NCI-H446 (cell line): ENCODE data around the gene CACNA2D3.

Source experiments
- DNase-seq, 2 experiments: peaks; one replicate each; lab custom pipeline; 2025; lab: John Stamatoyannopoulos, UW

CACNA2D3 gene

GRCh38 chr3:54171509-54171908, 49.2 kb downstream of the CACNA2D3 start:
- DNase-seq = no peak

DNA sequence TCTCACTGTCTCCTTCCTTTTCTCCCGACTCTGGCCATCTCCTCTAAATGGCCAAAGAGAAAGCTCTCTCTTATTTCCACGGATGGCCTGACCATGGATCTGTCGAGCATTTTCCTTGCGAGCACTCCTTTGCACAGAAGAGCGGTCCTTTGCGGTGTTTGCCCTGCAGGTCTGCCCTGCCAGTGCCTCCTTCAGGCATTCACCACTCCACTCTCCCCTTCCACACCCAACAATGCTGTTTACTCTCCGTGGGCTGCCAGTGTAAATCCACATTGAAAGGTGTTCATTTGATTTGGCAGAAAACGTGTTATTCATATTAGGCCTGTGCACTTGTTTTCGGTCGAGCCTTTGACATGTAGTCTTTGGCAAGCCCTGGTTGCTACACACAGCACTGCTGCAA, 49.6 kb downstream of the CACNA2D3 start:
- DNase-seq = no peak

GRCh38 chr3:54173371-54173770, 51.0 kb downstream of the CACNA2D3 start:
- no peak for DNase-seq

- DNase-seq = no peak
Measured at GRCh38 chr3:54176106-54176505, 53.8 kb downstream of the CACNA2D3 start.

GRCh38 chr3:54177816-54178215, 55.5 kb downstream of the CACNA2D3 start:
- no peak for DNase-seq

DNA sequence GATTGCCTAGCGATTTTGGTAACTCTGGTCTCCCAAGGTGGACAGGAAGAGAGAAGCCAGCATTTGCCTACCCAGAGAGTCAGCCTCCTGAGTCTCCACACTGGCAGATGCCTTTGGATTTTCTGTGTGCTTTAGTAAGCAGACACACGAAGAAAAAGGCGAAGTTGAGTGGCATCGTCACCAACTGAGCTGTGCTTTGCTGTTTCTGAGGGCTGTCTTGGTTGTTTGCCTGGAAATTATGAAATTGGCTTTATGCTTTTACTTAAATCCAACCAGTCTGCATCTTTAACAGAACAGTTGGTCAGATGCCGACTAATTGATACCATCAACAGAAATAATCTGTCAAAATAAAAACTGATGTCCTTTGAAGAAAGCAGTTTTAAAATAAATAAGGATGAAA, 56.0 kb downstream of the CACNA2D3 start:
- DNase-seq = no peak

- DNase-seq = no peak
Measured at GRCh38 chr3:54180921-54181320, 58.6 kb downstream of the CACNA2D3 start.

DNA sequence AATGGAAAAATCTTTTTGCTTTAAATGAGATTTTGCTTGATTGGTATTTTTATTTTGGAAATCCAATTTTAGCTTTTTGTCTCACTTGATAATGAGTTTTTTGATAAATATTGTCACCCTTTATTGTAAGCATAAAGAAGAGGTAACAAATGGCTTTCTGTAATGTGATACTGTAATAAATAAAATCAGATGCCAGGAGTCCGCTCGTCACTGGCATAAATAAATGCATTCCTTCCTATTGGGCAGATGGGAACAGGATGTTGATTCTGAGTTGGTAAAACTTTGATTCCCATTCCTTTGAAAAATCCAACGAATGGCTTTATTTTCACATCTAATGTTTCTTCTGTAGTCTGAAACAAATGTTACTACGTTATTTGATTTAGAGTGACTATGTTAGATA, 59.9 kb downstream of the CACNA2D3 start:
- DNase-seq = no peak

DNA sequence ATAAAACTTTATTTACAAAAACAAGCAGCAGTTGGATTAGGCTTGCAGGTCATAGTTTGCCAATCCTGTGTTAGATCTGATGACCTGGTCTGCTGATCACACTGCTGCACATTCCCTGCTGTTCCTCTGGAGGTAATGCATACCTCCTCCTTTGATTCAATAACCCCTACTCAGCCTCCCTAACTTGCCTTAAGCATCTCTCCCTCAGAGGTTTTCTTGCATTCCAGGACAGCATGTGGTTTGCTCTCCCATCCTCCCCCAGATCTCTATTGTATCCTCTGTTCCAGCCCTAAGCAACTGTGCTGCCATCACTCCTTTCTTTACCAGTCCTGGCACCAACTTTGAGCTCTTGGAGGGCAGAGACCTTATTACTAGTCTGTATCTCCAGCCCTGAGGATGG, 63.4 kb downstream of the CACNA2D3 start:
- no peak for DNase-seq

- DNase-seq = no peak
Measured at GRCh38 chr3:54188176-54188791, 65.9 kb downstream of the CACNA2D3 start.

DNA sequence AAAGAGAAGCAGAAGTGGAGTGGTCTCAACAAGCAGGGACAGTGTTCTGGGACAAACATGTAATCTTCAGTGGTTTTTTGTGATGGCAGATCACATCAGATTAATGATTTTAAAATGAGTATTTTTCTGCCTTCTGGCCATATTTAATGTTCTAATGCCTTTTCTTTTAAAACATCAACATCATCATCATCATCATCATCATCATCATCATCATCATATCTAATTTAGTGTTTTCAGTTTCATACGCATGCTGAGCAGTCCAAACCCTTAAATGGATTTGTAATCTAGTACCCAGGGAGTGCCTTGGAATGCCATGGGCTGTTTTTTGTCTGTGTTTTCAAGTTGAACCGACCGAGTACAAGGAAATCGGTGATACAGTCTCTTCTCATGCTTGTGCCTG, 68.9 kb downstream of the CACNA2D3 start:
- DNase-seq = no peak

DNA sequence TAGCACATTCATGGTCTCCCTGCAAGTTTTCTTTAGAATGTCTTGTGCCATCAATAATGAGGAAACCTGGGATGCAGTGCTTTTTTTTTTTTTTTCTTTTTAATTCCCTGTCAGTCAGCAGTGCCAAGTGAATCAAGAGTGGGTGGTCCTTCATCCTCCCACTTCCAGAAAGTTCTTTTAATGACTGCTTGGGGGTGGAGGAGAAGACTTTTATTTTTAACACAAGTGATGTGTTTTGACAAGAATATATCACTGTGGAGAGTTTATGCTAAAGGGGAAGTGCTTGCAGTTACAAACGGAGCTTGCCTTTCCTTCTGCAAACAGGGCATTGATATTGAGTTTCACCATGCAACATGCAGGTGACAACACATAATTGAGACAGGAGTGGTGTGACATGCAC, 69.7 kb downstream of the CACNA2D3 start:
- no peak for DNase-seq

GRCh38 chr3:54193093-54193492, 70.7 kb downstream of the CACNA2D3 start:
- no peak for DNase-seq

GRCh38 chr3:54196360-54196991, 74.1 kb downstream of the CACNA2D3 start:
- no peak for DNase-seq

GRCh38 chr3:54197509-54197908, 75.2 kb downstream of the CACNA2D3 start:
- no peak for DNase-seq

GRCh38 chr3:54198556-54198955, 76.2 kb downstream of the CACNA2D3 start:
- no peak for DNase-seq

DNA sequence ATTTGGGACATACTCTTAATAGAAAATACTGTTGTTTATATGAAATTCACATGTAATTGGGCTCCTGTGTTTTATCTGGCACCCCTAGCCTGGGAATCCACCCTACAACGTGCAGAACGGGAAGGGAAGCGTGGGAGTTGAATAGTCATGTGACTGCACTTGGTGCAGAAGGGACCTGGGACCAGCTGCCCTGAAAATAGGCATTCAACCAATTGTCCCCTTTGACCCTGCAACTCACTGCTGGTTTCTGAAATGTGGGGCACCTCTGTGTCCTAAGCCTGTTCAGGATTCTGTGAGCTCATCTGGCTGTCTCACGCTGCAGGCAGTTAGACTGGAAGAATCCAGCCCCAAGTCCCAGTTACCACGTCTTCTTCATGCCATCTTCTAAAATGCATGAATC, 79.7 kb downstream of the CACNA2D3 start:
- DNase-seq = no peak

GRCh38 chr3:54202651-54203248, 80.4 kb downstream of the CACNA2D3 start:
- DNase-seq = no peak

DNA sequence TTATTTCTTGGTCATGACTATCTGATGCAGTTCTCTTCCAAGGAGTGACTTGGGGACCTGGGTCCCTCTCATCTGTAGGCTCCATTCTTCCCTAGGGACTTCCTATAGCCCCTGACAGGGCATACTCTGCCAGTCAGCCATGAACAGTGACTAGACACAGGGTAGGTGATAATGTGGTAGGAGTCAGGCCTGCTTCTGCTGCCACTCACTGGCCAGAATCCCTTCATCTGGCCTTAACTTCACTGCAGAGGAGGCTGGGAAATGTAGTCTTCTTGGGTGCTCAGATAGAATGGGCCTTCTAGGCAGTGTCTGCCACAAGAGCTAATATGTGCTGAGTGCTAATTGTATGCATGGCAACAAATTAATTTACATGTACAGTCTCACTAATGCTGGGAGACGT, 84.5 kb downstream of the CACNA2D3 start:
- no peak for DNase-seq

- no peak for DNase-seq
Measured at GRCh38 chr3:54211097-54211496, 88.7 kb downstream of the CACNA2D3 start.

GRCh38 chr3:54212723-54213122, 90.4 kb downstream of the CACNA2D3 start:
- DNase-seq = no peak

- DNase-seq = no peak
Measured at GRCh38 chr3:54213907-54214306, 91.6 kb downstream of the CACNA2D3 start.

DNA sequence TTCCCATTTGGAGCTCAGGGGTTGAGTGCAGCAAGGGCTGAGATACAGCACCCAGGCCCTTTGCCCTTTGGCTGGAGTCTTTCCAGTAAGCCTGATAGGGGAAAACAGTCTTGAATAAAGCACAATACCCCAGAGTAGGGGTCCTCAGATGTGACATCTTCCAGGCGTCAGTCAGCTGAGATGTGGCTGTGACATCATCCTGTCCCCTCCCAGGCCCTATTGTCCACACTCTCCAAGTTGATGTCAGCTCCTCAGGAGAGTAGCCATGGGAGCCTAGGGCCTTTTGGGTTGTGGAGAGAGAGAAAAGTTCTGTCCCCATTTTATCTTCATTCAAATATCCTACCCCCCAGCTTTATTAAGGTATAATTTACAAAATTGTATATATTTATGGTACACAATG, 92.5 kb downstream of the CACNA2D3 start:
- DNase-seq = no peak

DNA sequence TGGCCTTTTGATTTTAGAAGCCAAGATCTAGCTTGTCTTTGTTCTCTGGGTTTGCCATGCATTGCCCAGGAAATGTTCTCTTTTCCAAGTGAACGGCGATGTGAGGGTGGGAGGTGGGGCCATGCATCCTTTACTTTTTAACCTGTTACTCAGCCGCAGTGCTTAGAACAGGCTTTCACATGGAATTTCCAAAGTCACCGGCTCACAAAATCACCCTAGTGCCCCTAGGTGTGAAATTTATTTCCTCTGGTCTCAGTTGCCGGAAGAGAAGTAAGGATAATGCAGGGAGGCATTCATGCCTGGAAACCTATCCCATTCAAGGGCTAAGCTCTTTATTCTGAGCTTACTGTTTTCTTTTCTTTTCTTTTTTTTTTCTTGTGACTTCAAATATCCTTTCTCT, 93.2 kb downstream of the CACNA2D3 start:
- DNase-seq = no peak
